Activated B cell treated with CpG ODN at 0.5 μM for 24 hours (primary cell): ENCODE results near the gene SAMSN1. TPM values are rescaled to one million over a fixed set of nuclear protein-coding genes. Genes with fewer than 3 reads are reported as not detected.

Experiments used
- ATAC-seq: fragments of 200-7000 bp; cut with Tn5 transposase; one replicate; pipeline ENCODE4 v1.10.0; 2021; ENCODE audit warnings: low read depth, mild to moderate bottlenecking, moderate library complexity
- CTCF ChIA-PET: fragments of 350-600 bp; sonication (Branson Sonifier 250); formaldehyde crosslinking; loops from one replicate; lab custom pipeline; 2021; ENCODE audit warnings: antibody characterized with exemption; lab: Charles Lee
- POLR2A ChIA-PET: fragments of 350-600 bp; sonication (Branson Sonifier 250); formaldehyde crosslinking; loops from one replicate; lab custom pipeline; 2021; ENCODE audit warnings: antibody characterized with exemption; lab: Charles Lee
- DNase-seq: peaks from one replicate; pipeline ENCODE4 v3.0.0; 2022
- H3K27ac Mint-ChIP-seq: one replicate; pipeline ENCODE4 v1.8.0; 2020; ENCODE audit warnings: mixed read lengths
- H3K27me3 Mint-ChIP-seq: one replicate; pipeline ENCODE4 v1.8.0; 2021; ENCODE audit warnings: mixed read lengths
- H3K36me3 Mint-ChIP-seq: one replicate; pipeline ENCODE4 v1.8.0; 2021; ENCODE audit warnings: low read depth, mixed read lengths
- H3K4me1 Mint-ChIP-seq: one replicate; pipeline ENCODE4 v1.8.0; 2021; ENCODE audit warnings: mixed read lengths
- H3K4me3 Mint-ChIP-seq: one replicate; pipeline ENCODE4 v1.8.0; 2020; ENCODE audit warnings: mild to moderate bottlenecking, mixed read lengths
- H3K9me3 Mint-ChIP-seq: one replicate; pipeline ENCODE4 v1.8.0; 2020; ENCODE audit warnings: mixed read lengths
- CTCF ChIP-seq: fragments of 200-600 bp; IDR thresholded peaks from one replicate; pipeline ENCODE4 v1.8.0; 2022; ENCODE audit warnings: antibody characterized with exemption, mild to moderate bottlenecking
- intact Hi-C: fragments of 100-400 bp; cut with micrococcal nuclease; formaldehyde crosslinking; loops from one replicate; pipeline ENCODE4 v1.15.1; 2024
- total RNA-seq: library from RNA; stranded (reverse); gene quantifications from 2 replicates; pipeline ENCODE4 v1.2.3, GENCODE V29; 2022

SAMSN1 gene
- total RNA-seq, 1 donor from 2014 or later: 49.7 TPM

GRCh38 chr21:14559102-14559501 lies 13.0 kb upstream of the SAMSN1 start:
- ChIA-PET POLR2A (interaction anchor here (0.8 to 3.3 kb wide), 5 partner anchors 12 to 128 kb away, joined by 3 to 14 read pairs (median 4); no protein-coding TSS in a partner anchor), CTCF (interaction anchor here (1.1 to 1.2 kb wide), 2 partner anchors 9 to 13 kb away, joined by 3 read pairs; no protein-coding TSS in a partner anchor)
- Mint-ChIP-seq H3K9me3 (peaks cover 5% of the 10 kb centered on the region), H3K36me3 (peaks cover 2% of the 10 kb centered on the region), H3K27me3 (no peaks in the 10 kb centered on the region), H3K4me3 (peak overlapping the region; percentile 15), H3K27ac (peak overlapping the region; percentile 89), H3K4me1 (peaks cover 64% of the 10 kb centered on the region)
- intact Hi-C loops: loop anchor here (1.0 kb wide), 1 partner anchor 26 kb away; no protein-coding TSS in a partner anchor
- ATAC-seq (peak; percentile 82), DNase-seq (no peak)
- TF ChIP-seq CTCF: no peak

GRCh38 chr21:14557413-14557812 lies 11.3 kb upstream of the SAMSN1 start:
- POLR2A ChIA-PET: interaction anchor here (0.7 to 3.3 kb wide), 6 partner anchors 10 to 179 kb away, joined by 3 to 14 read pairs (median 4); no protein-coding TSS in a partner anchor
- Mint-ChIP-seq H3K9me3 (peaks cover 5% of the 10 kb centered on the region), H3K4me3 (peak overlapping the region; percentile 44), H3K27ac (peak overlapping the region; percentile 89), H3K27me3 (no peaks in the 10 kb centered on the region), H3K36me3 (peaks cover 2% of the 10 kb centered on the region), H3K4me1 (peaks cover 64% of the 10 kb centered on the region)
- CTCF ChIA-PET: interaction anchor here (0.6 kb wide), 1 partner anchor 179 kb away, joined by 3 read pairs; no protein-coding TSS in a partner anchor
- ATAC-seq: peak; percentile 41
- TF ChIP-seq CTCF: no peak
- intact Hi-C loops: loop anchor here (1.0 kb wide), 1 partner anchor 11 kb away; the partner anchor contains the start of gene SAMSN1
- DNase-seq: no peak

GRCh38 chr21:14554948-14555347 lies 8.8 kb upstream of the SAMSN1 start:
- Mint-ChIP-seq H3K27ac (peak overlapping the region; percentile 59), H3K4me1 (peaks cover 65% of the 10 kb centered on the region), H3K9me3 (peaks cover 2% of the 10 kb centered on the region), H3K27me3 (no peaks in the 10 kb centered on the region), H3K4me3 (no peak overlapping the region), H3K36me3 (no peaks in the 10 kb centered on the region)
- intact Hi-C loops: loop anchor here (5.0 kb wide), 1 partner anchor 38 kb away; no protein-coding TSS in a partner anchor
- ATAC-seq (no peak), DNase-seq (no peak)
- CTCF ChIA-PET: no interaction called here
- POLR2A ChIA-PET: interaction anchor here (0.9 to 1.5 kb wide), 4 partner anchors 11 to 208 kb away, joined by 3 to 7 read pairs (median 4); no protein-coding TSS in a partner anchor
- no peak for TF ChIP-seq CTCF

GRCh38 chr21:14553422-14553821 lies 7.3 kb upstream of the SAMSN1 start:
- Mint-ChIP-seq H3K27me3 (no peaks in the 10 kb centered on the region), H3K4me1 (peaks cover 60% of the 10 kb centered on the region), H3K27ac (no peak overlapping the region), H3K9me3 (peaks cover 2% of the 10 kb centered on the region), H3K4me3 (no peak overlapping the region), H3K36me3 (no peaks in the 10 kb centered on the region)
- POLR2A ChIA-PET: no interaction called here
- ATAC-seq (no peak), DNase-seq (no peak)
- no peak for TF ChIP-seq CTCF
- CTCF ChIA-PET: no interaction called here
- intact Hi-C loops: loop anchor here (5.0 kb wide), 1 partner anchor 36 kb away; no protein-coding TSS in a partner anchor

- Mint-ChIP-seq H3K9me3 (peaks cover 2% of the 10 kb centered on the region), H3K4me3 (no peak overlapping the region), H3K4me1 (peaks cover 56% of the 10 kb centered on the region), H3K27ac (no peak overlapping the region), H3K27me3 (no peaks in the 10 kb centered on the region), H3K36me3 (no peaks in the 10 kb centered on the region)
- POLR2A ChIA-PET: no interaction called here
- CTCF ChIA-PET: no interaction called here
- intact Hi-C loops: loop anchor here (5.0 kb wide), 1 partner anchor 34 kb away; no protein-coding TSS in a partner anchor
- ATAC-seq (no peak), DNase-seq (no peak)
- no peak for TF ChIP-seq CTCF
These were observed 5.6 kb upstream of the SAMSN1 start for GRCh38 chr21:14551741-14552140.
